HEK293 (cell line): ENCODE results near the gene DSG2.

Experiments used
- CTCF ChIA-PET: fragments of 350-600 bp; formaldehyde crosslinking; extraction: SDS; loops from one replicate; lab custom pipeline; 2021; ENCODE audit warnings: antibody characterized with exemption; lab: Yijun Ruan, JAX
- POLR2A ChIA-PET: fragments of 300-600 bp; formaldehyde crosslinking; extraction: SDS; loops from one replicate; lab custom pipeline; 2020; ENCODE audit warnings: antibody characterized with exemption, inconsistent platforms; lab: Yijun Ruan, JAX
- H3K27ac ChIP-seq: fragments of 200-500 bp; sonication (Bioruptor generic); 2 replicates; pipeline ENCODE4 v1.5.1; 2014; ENCODE audit warnings: low read depth, low read length, control low read depth, inconsistent platforms; ENCODE audit errors: extremely low read depth
- H3K36me3 ChIP-seq, 2 experiments: fragments of 200-500 bp in 1 of 2; sonication (Bioruptor generic) in 1 of 2; 1 replicate in 1 of 2; 2 replicates in 1 of 2; pipeline ENCODE4 v1.5.1; 2014 to 2017; ENCODE audit warnings: inconsistent platforms in 2 of 2, low read length in 2 of 2; ENCODE audit not compliant: control insufficient read depth in 2 of 2, insufficient read depth in 1 of 2
- H3K4me1 ChIP-seq: fragments of 200-500 bp; sonication (Bioruptor generic); 2 replicates; pipeline ENCODE4 v1.5.1; 2014; ENCODE audit warnings: mild to moderate bottlenecking, low read length, inconsistent platforms; ENCODE audit not compliant: control insufficient read depth, insufficient read depth
- H3K4me3 ChIP-seq: 2 replicates; pipeline ENCODE4 v1.5.1; 2011; ENCODE audit warnings: low read depth, mild to moderate bottlenecking, control low read depth, low read length, moderate library complexity
- H3K9me3 ChIP-seq: fragments of 200-500 bp; sonication (Bioruptor generic); 2 replicates; pipeline ENCODE4 v1.5.1; 2014; ENCODE audit warnings: low read depth, low read length, inconsistent platforms; ENCODE audit not compliant: control insufficient read depth, insufficient read depth
- ATF2 ChIP-seq: fragments of 450-650 bp; formaldehyde crosslinking; IDR thresholded peaks from 2 replicates; pipeline ENCODE4 v1.5.1; 2016; ENCODE audit warnings: missing biosample characterization, missing genetic modification characterization, low read depth
- FEZF1 ChIP-seq: fragments of 450-650 bp; formaldehyde crosslinking; IDR thresholded peaks from 2 replicates; pipeline ENCODE4 v1.5.1; 2016; ENCODE audit warnings: missing biosample characterization, missing genetic modification characterization
- KLF9 ChIP-seq: fragments of 450-650 bp; formaldehyde crosslinking; IDR thresholded peaks from 2 replicates; pipeline ENCODE4 v1.5.1; 2016; ENCODE audit warnings: missing biosample characterization, missing genetic modification characterization, low read depth
- PBX3 ChIP-seq: sonication (generic); formaldehyde crosslinking; IDR thresholded peaks from 2 replicates; pipeline ENCODE4 v1.8.1; 2022; ENCODE audit warnings: mild to moderate bottlenecking, moderate library complexity, missing genetic modification reagents
- SCRT1 ChIP-seq: fragments of 450-650 bp; formaldehyde crosslinking; IDR thresholded peaks from 2 replicates; pipeline ENCODE4 v1.5.1; 2016; ENCODE audit warnings: missing biosample characterization, missing genetic modification characterization, borderline replicate concordance
- SCRT2 ChIP-seq: fragments of 450-650 bp; formaldehyde crosslinking; IDR thresholded peaks from 2 replicates; pipeline ENCODE4 v1.5.1; 2016; ENCODE audit warnings: missing biosample characterization, missing genetic modification characterization
- TCF7L2 ChIP-seq: IDR thresholded peaks from 2 replicates; pipeline ENCODE4 v1.6.1; 2011; ENCODE audit warnings: low read depth, mild to moderate bottlenecking, inconsistent platforms, low read length, moderate library complexity, borderline replicate concordance
- ZBTB48 ChIP-seq: fragments of 450-650 bp; formaldehyde crosslinking; IDR thresholded peaks from 2 replicates; pipeline ENCODE4 v1.5.1; 2016; ENCODE audit warnings: missing biosample characterization, missing genetic modification characterization
- ZBTB8A ChIP-seq: fragments of 450-650 bp; formaldehyde crosslinking; IDR thresholded peaks from 2 replicates; pipeline ENCODE4 v1.5.1; 2016; ENCODE audit warnings: missing biosample characterization, missing genetic modification characterization
- ZFP37 ChIP-seq: fragments of 450-650 bp; formaldehyde crosslinking; IDR thresholded peaks from 2 replicates; pipeline ENCODE4 v1.5.1; 2016; ENCODE audit warnings: missing biosample characterization, missing genetic modification characterization
- ZNF133 ChIP-seq: fragments of 450-650 bp; formaldehyde crosslinking; IDR thresholded peaks from 2 replicates; pipeline ENCODE4 v1.5.1; 2016; ENCODE audit warnings: missing biosample characterization, missing genetic modification characterization
- ZNF16 ChIP-seq: fragments of 450-650 bp; formaldehyde crosslinking; IDR thresholded peaks from 2 replicates; pipeline ENCODE4 v1.5.1; 2016; ENCODE audit warnings: low read depth, missing biosample characterization, missing genetic modification characterization
- ZNF211 ChIP-seq: fragments of 450-650 bp; formaldehyde crosslinking; IDR thresholded peaks from 2 replicates; pipeline ENCODE4 v1.5.1; 2016; ENCODE audit warnings: low read depth, missing biosample characterization, missing genetic modification characterization
- ZNF214 ChIP-seq: fragments of 450-650 bp; formaldehyde crosslinking; IDR thresholded peaks from 2 replicates; pipeline ENCODE4 v1.5.1; 2017; ENCODE audit warnings: missing biosample characterization, mild to moderate bottlenecking, missing genetic modification characterization, borderline replicate concordance
- ZNF302 ChIP-seq: fragments of 450-650 bp; formaldehyde crosslinking; IDR thresholded peaks from 2 replicates; pipeline ENCODE4 v1.5.1; 2016; ENCODE audit warnings: missing biosample characterization, missing genetic modification characterization, low read depth
- ZNF324 ChIP-seq: fragments of 450-650 bp; formaldehyde crosslinking; IDR thresholded peaks from 2 replicates; pipeline ENCODE4 v1.5.1; 2016; ENCODE audit warnings: missing biosample characterization, missing genetic modification characterization
- ZNF521 ChIP-seq: fragments of 450-650 bp; formaldehyde crosslinking; IDR thresholded peaks from 2 replicates; pipeline ENCODE4 v1.5.1; 2017; ENCODE audit warnings: missing biosample characterization, mild to moderate bottlenecking, missing genetic modification characterization
- ZNF558 ChIP-seq: fragments of 450-650 bp; formaldehyde crosslinking; IDR thresholded peaks from 2 replicates; pipeline ENCODE4 v1.5.1; 2016; ENCODE audit warnings: missing biosample characterization, missing genetic modification characterization
- ZNF701 ChIP-seq: fragments of 450-650 bp; formaldehyde crosslinking; IDR thresholded peaks from 2 replicates; pipeline ENCODE4 v1.5.1; 2016; ENCODE audit warnings: missing biosample characterization, missing genetic modification characterization
- ZNF785 ChIP-seq: fragments of 450-650 bp; formaldehyde crosslinking; IDR thresholded peaks from 2 replicates; pipeline ENCODE4 v1.5.1; 2016; ENCODE audit warnings: missing biosample characterization, missing genetic modification characterization
- ZNF837 ChIP-seq: fragments of 450-650 bp; formaldehyde crosslinking; IDR thresholded peaks from 2 replicates; pipeline ENCODE4 v1.5.1; 2016; ENCODE audit warnings: missing biosample characterization, missing genetic modification characterization
- ZSCAN16 ChIP-seq: fragments of 450-650 bp; formaldehyde crosslinking; IDR thresholded peaks from 2 replicates; pipeline ENCODE4 v1.5.1; 2016; ENCODE audit warnings: missing biosample characterization, missing genetic modification characterization
- TF ChIP-seq, protein P1 (sequence below): fragments of 450-650 bp; formaldehyde crosslinking; IDR thresholded peaks from 2 replicates; pipeline ENCODE4 v1.5.1; 2016; ENCODE audit warnings: missing biosample characterization, missing genetic modification characterization
- TF ChIP-seq, protein P2 (sequence below): fragments of 450-650 bp; formaldehyde crosslinking; IDR thresholded peaks from 2 replicates; pipeline ENCODE4 v1.5.1; 2016; ENCODE audit warnings: missing biosample characterization, missing genetic modification characterization

The DSG2 gene

DNA sequence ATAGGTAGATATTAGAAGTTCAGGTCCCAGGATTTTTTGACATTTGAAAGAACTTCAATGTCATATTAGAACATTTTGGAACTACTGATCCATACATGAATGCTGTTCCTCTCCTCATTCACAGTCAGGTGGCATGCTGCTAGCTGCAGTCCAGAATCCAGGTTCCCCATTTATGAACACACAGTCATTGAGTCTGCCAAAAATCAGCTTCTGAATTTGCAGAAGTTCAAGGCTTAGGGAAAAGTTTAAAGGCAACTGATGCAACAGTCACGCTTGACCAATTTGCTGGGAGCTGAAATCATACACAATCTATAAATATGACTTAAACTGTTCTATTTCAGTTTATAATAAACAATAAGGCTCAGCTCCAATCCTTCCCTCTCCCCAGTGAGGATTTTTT lies 76.4 kb downstream of the DSG2 start:
- Histone ChIP-seq H3K27ac (no peak overlapping the region), H3K4me3 (no peak overlapping the region), H3K4me1 (no peaks in the 10 kb centered on the region), H3K36me3 (no peaks in the 10 kb centered on the region), H3K9me3 (no peaks in the 10 kb centered on the region)
- ChIA-PET CTCF (interaction anchor here (0.6 to 1.1 kb wide), 2 partner anchors 10 to 163 kb away, joined by 3 to 5 read pairs; no protein-coding TSS in a partner anchor), POLR2A (interaction anchor here (0.6 kb wide), 1 partner anchor 106 kb away, joined by 3 read pairs; no protein-coding TSS in a partner anchor)
- TF ChIP-seq ZNF558 (tag by site-specific recombination) (no peak), SCRT2 (no peak)

- H3K36me3 ChIP-seq: no peaks in the 10 kb centered on the region
- H3K4me3 ChIP-seq: no peak overlapping the region
- ChIA-PET CTCF (interaction anchor here (0.6 to 2.5 kb wide), 3 partner anchors 12 to 124 kb away, joined by 3 to 9 read pairs (median 7); no protein-coding TSS in a partner anchor), POLR2A (interaction anchor here (1.6 kb wide), 1 partner anchor 34 kb away, joined by 3 read pairs; no protein-coding TSS in a partner anchor)
- H3K9me3 ChIP-seq: no peaks in the 10 kb centered on the region
- no peaks in the 10 kb centered on the region for H3K4me1 ChIP-seq
- no peak overlapping the region for H3K27ac ChIP-seq
- TF ChIP-seq ZNF302 (tag by site-specific recombination) (no peak), TCF7L2 (no peak), ZSCAN16 (tag by site-specific recombination) (no peak), ZNF211 (tag by site-specific recombination) (no peak), ZNF324 (tag by site-specific recombination) (no peak), ZNF521 (tag by site-specific recombination) (no peak), ZBTB48 (tag by site-specific recombination) (no peak), KLF9 (no peak), ZBTB8A (tag by site-specific recombination) (no peak), PBX3 (CRISPR knock-in tag) (no peak), ZNF837 (no peak), FEZF1 (tag by site-specific recombination) (no peak), ZFP37 (no peak)
- TF ChIP-seq, protein P1, sequence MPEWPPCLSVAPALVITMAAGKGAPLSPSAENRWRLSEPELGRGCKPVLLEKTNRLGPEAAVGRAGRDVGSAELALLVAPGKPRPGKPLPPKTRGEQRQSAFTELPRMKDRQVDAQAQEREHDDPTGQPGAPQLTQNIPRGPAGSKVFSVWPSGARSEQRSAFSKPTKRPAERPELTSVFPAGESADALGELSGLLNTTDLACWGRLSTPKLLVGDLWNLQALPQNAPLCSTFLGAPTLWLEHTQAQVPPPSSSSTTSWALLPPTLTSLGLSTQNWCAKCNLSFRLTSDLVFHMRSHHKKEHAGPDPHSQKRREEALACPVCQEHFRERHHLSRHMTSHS: no peak
- TF ChIP-seq, protein P2, sequence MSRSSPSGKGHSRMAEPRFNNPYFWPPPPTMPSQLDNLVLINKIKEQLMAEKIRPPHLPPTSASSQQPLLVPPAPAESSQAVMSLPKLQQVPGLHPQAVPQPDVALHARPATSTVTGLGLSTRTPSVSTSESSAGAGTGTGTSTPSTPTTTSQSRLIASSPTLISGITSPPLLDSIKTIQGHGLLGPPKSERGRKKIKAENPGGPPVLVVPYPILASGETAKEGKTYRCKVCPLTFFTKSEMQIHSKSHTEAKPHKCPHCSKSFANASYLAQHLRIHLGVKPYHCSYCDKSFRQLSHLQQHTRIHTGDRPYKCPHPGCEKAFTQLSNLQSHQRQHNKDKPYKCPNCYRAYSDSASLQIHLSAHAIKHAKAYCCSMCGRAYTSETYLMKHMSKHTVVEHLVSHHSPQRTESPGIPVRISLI (tag by site-specific recombination): no peak
These were observed 77.7 kb downstream of the DSG2 start for GRCh38 chr18:31575515-31576257.

GRCh38 chr18:31576670-31577069 lies 78.7 kb downstream of the DSG2 start:
- ChIA-PET CTCF (interaction anchor here (0.6 to 2.5 kb wide), 3 partner anchors 13 to 146 kb away, joined by 4 to 9 read pairs (median 7); no protein-coding TSS in a partner anchor), POLR2A (interaction anchor here (1.6 kb wide), 1 partner anchor 33 kb away, joined by 3 read pairs; no protein-coding TSS in a partner anchor)
- H3K36me3 ChIP-seq: no peaks in the 10 kb centered on the region
- no peak overlapping the region for H3K4me3 ChIP-seq
- H3K9me3 ChIP-seq: no peaks in the 10 kb centered on the region
- H3K4me1 ChIP-seq: no peaks in the 10 kb centered on the region
- H3K27ac ChIP-seq: no peak overlapping the region
- no peak for TF ChIP-seq ZNF16 (tag by site-specific recombination)
- no peak for TF ChIP-seq ZNF701 (tag by site-specific recombination)
- TF ChIP-seq ZNF133 (tag by site-specific recombination): no peak
- no peak for TF ChIP-seq SCRT1 (tag by site-specific recombination)
- TF ChIP-seq ZNF785 (tag by site-specific recombination): no peak
- TF ChIP-seq ATF2 (tag by site-specific recombination): no peak
- TF ChIP-seq ZNF214 (tag by site-specific recombination): no peak
